Measurements from ENCODE around the gene HPCAL1. TPM values are rescaled to one million over a fixed set of nuclear protein-coding genes. Genes with fewer than 3 reads are reported as not detected.

Gene HPCAL1
- total and polyA plus RNA-seq, 2 of the 4 experiments (the other 2 are of a cell fraction): 8.2 to 33.7 TPM

- BruUV-seq (replicated peaks): no TSS peak
- dilution Hi-C loops (cut with HindIII; ENCODE audit: low sequenced_read_pairs, unreplicated experiment): no loop called here
- TF ChIP-seq BHLHE40 (IDR thresholded peaks at IDR 0.05; ENCODE audit: low read depth, low read length): no peak
- no peak for TF ChIP-seq RCOR1 (IDR thresholded peaks at IDR 0.05; ENCODE audit: insufficient replicate concordance, low read length)
- TF ChIP-seq MAFK (IDR thresholded peaks at IDR 0.05; ENCODE audit: low read depth, low read length): no peak
- no peak for TF ChIP-seq CEBPB (IDR thresholded peaks at IDR 0.05; ENCODE audit: low read depth, low read length)
- TF ChIP-seq CHD1 (IDR thresholded peaks at IDR 0.05; ENCODE audit: low read depth, low read length): no peak
- TF ChIP-seq NFE2L2 (IDR thresholded peaks at IDR 0.05; ENCODE audit: low read depth, low read length): no peak
- no peak overlapping the region for H3K18ac ChIP-seq (ENCODE audit: low read depth, low read length)
- no peak overlapping the region for H4K8ac ChIP-seq (ENCODE audit: low read depth in 2 of 2, low read length in 2 of 2)
- H3K4me1 ChIP-seq (ENCODE audit: control insufficient read depth, insufficient read depth, low read length): no peaks in the 10 kb centered on the region
- H3K79me1 ChIP-seq (ENCODE audit: low read depth in 1 of 2, low read length in 2 of 2): peaks cover 5 to 22% of the 10 kb centered on the region in 2 experiments; a peak in 2 of 4 replicates
- no peak overlapping the region for H3K4me2 ChIP-seq (ENCODE audit: low read depth, low read length)
- H3K4me3 ChIP-seq (ENCODE audit: insufficient read depth, low read depth, low read length): no peak overlapping the region
- H3K14ac ChIP-seq (replicated peaks; ENCODE audit: low read depth, low read length): no peak overlapping the region
- H2BK20ac ChIP-seq (ENCODE audit: low read depth, low read length): no peak overlapping the region
- H2BK120ac ChIP-seq (ENCODE audit: low read depth, low read length): no peak overlapping the region
- ChIA-PET POLR2A (ENCODE audit: unreplicated experiment) (no interaction called here), CTCF (no interaction called here)
- H2BK15ac ChIP-seq (ENCODE audit: low read depth, low read length): no peak overlapping the region
- no peak overlapping the region for H3K27ac ChIP-seq (ENCODE audit: insufficient read depth, low read length)
- no peaks in the 10 kb centered on the region; the same call in 1 of the 2 replicates for H3K36me3 ChIP-seq (ENCODE audit: control insufficient read depth, insufficient read depth, low read length)
- peaks cover 18% of the 10 kb centered on the region; the same call in 1 of the 2 replicates for H4K20me1 ChIP-seq (ENCODE audit: insufficient read depth, low read length)
- H2AK9ac ChIP-seq (replicated peaks; ENCODE audit: low read depth, low read length, poor library complexity): no peak overlapping the region
- no peak for DNase-seq
- ATAC-seq (ENCODE audit: low read depth): no peak
- H3K9me1 ChIP-seq (ENCODE audit: insufficient read depth, low read length): no peaks in the 10 kb centered on the region; the same call in 1 of the 2 replicates
- no peak overlapping the region for H4K5ac ChIP-seq (ENCODE audit: low read depth, low read length)
- in situ Hi-C loops (cut with MboI; ENCODE audit: low sequenced_read_pairs): no loop called here
- no peaks in the 10 kb centered on the region for H3K9me3 ChIP-seq (ENCODE audit: control insufficient read depth, insufficient read depth, low read length)
- intact Hi-C loops (cut with micrococcal nuclease): no loop called here
- no peak overlapping the region for H2AFZ ChIP-seq (replicated peaks; ENCODE audit: low read length, poor library complexity)
- no peak overlapping the region for H3K9ac ChIP-seq (ENCODE audit: low read depth, low read length)
- H3K4ac ChIP-seq (ENCODE audit: low read depth, low read length): no peak overlapping the region
- no peak overlapping the region for H3K23ac ChIP-seq (ENCODE audit: low read depth, low read length)
- H3K27me3 ChIP-seq (ENCODE audit: control insufficient read depth, insufficient read depth, low read length): no peaks in the 10 kb centered on the region
- H3K56ac ChIP-seq (ENCODE audit: extremely low read depth, insufficient read depth, low read length): no peak overlapping the region
- H4K91ac ChIP-seq (ENCODE audit: insufficient read depth, low read depth, low read length): no peak overlapping the region
- H2AK5ac ChIP-seq (ENCODE audit: low read depth, low read length): no peak overlapping the region
- H2BK5ac ChIP-seq (ENCODE audit: low read depth, low read length, poor library complexity, severe bottlenecking): no peak overlapping the region
- 100% methylated on average over 6 of the region's 9 CpGs; no CpG with 5 or more reads in 1 of the 2 experiments for WGBS, 2 experiments (ENCODE audit: extremely low coverage in 2 of 2, insufficient read length in 1 of 2)
These were observed 51.2 kb downstream of the HPCAL1 start for GRCh38 chr2:10353931-10354330.
